ENCODE results near the gene SIGLEC14.
"Not testable (repeated sequence)": the region's sequence is repeated elsewhere in the genome, so short reads cannot be mapped to it uniquely, and the experiment has no call there.

The SIGLEC14 gene

GRCh38 chr19:51688671-51689571 is 42.3 kb upstream of the SIGLEC14 start:
- DNase-seq: no peak
- peaks cover 7 to 9% of the 10 kb centered on the region in 2 donors for H3K4me1 Mint-ChIP-seq (ENCODE audit: low read depth in 2 of 2)
- peaks cover 54 to 63% of the 10 kb centered on the region in 2 donors for H3K27me3 Mint-ChIP-seq
- H3K4me3 Mint-ChIP-seq: peak overlapping the region; percentile 71 to 86
- no peak for ATAC-seq (replicated peaks)
- H3K36me3 Mint-ChIP-seq (ENCODE audit: insufficient read depth): peaks cover 14% of the 10 kb centered on the region
- H3K9me3 Mint-ChIP-seq: peaks cover 5 to 7% of the 10 kb centered on the region in 2 donors
- H3K27ac Mint-ChIP-seq: peak overlapping the region; percentile 56 to 92

DNA sequence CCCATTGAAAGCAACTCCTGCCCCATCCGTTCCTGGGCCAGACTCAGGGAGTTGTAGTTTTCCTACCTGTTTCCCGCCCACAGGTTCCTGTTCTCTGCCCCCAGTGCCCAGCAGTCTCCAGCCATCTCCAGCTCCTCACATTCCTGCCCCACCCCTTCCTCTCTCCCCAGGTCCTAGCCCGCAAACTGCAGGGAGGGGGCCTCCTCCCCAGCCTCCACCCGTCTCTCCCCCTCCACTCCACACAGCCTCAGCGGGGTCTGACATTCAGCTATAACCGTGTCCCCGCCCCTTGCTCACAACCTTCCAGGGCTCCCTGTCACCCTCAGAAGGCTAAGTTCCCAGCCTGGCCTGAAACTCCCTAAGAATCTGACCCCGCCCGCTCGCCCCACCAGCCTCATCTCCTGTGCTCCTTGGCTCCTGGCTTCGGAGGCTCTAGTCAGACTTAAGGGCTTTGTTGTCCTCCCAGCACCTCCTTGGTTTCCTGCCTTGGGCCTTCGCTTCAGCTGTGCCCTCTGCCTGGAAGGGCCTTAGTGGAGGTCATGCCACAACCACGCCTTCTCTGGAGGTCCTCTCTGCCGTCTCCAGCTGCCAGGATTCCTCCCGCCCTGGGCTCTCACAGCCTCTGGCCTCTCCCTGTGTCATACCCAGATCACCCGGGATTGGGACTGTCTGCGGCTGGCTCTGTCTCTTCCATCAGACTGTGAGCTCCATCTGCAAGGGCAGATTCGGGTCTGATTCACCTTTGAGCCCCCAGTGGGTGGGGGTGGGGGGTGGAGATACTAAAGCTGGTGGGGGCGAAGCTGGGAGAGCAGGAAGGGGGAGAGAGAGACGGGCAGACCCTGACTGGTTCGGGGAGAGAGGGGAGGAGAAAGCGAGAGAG is 41.4 kb upstream of the SIGLEC14 start:
- ATAC-seq (replicated peaks): no peak
- Mint-ChIP-seq H3K4me1 (ENCODE audit: low read depth in 2 of 2) (peaks cover 7 to 9% of the 10 kb centered on the region in 2 donors), H3K4me3 (peak overlapping the region; percentile 71 to 86), H3K27me3 (peaks cover 54 to 63% of the 10 kb centered on the region in 2 donors), H3K27ac (peak overlapping the region; percentile 56 to 92), H3K36me3 (ENCODE audit: insufficient read depth) (peaks cover 11% of the 10 kb centered on the region), H3K9me3 (peaks cover 6 to 7% of the 10 kb centered on the region in 2 donors)
- no peak for DNase-seq

DNA sequence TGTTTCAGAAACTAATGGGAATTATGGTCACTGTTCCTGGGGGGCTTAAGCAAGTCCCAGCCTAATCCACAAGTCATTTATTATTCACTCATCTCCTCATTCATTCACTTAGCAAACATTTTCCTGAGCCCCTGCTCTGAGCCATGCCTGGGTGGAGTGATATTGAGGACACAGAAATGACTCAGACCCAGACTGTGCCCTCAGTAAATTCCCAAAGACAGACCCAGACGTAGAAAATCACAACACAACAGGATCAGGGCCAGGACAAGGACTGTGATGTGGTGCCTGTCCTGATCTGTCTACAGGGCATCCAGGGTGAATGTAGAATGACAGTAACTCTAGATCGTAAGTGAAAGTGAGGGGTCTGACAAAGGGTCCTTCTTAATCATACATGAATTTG is 39.5 kb upstream of the SIGLEC14 start:
- H3K27ac Mint-ChIP-seq: no peak overlapping the region

DNA sequence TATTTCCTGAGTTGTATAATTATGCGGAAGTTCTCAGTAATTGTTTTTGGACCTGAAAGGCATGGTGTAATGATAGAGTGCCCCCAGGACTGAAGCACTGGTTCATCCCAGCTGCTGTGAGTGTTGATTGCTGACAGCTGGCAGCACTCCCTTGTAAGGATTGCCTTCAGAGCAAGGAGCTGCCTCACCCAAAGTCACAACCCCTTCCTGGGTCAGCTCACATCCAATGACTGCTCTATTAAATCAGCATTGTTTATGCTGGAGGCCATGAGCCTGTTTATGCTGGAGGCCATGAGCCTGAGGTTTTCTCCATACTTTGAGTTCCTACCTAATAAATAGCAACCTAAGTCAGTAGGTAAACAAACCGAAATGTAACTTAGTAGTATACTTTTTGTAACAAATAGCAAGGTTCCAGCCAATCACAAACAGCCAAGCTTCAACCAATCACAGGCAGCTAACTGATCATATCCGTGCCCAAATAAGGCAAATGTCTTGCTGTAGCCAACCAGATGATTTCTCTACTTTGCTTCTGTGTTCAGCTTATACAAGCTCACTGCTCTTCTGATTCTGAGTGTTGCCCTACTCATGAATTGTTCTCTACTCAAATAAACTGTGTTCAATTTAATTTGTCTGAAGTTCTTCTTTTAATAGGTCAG is 34.8 kb upstream of the SIGLEC14 start:
- Mint-ChIP-seq H3K27me3 (peaks cover 22 to 39% of the 10 kb centered on the region in 2 donors), H3K4me1 (ENCODE audit: low read depth in 2 of 2) (no peaks in the 10 kb centered on the region), H3K27ac (no peak overlapping the region), H3K36me3 (ENCODE audit: insufficient read depth) (no peaks in the 10 kb centered on the region), H3K9me3 (peaks cover 6 to 7% of the 10 kb centered on the region in 2 donors), H3K4me3 (no peak overlapping the region)
- ATAC-seq (replicated peaks) (no peak), DNase-seq (no peak)

More for the DNA sequence above, 39.5 kb upstream of the SIGLEC14 start:
- DNase-seq (no peak), ATAC-seq (replicated peaks) (no peak)
- no peak overlapping the region for H3K4me3 Mint-ChIP-seq
- peaks cover 11% of the 10 kb centered on the region for H3K36me3 Mint-ChIP-seq (ENCODE audit: insufficient read depth)
- H3K9me3 Mint-ChIP-seq: peaks cover 6 to 7% of the 10 kb centered on the region in 2 donors
- H3K4me1 Mint-ChIP-seq (ENCODE audit: low read depth in 2 of 2): peaks cover 7 to 9% of the 10 kb centered on the region in 2 donors
- H3K27me3 Mint-ChIP-seq: peaks cover 46 to 59% of the 10 kb centered on the region in 2 donors

- ATAC-seq (replicated peaks): no peak
- Mint-ChIP-seq H3K27ac (no peak overlapping the region), H3K9me3 (peaks cover 6 to 7% of the 10 kb centered on the region in 2 donors), H3K4me3 (no peak overlapping the region), H3K27me3 (peaks cover 22 to 39% of the 10 kb centered on the region in 2 donors), H3K4me1 (ENCODE audit: low read depth in 2 of 2) (no peaks in the 10 kb centered on the region), H3K36me3 (ENCODE audit: insufficient read depth) (no peaks in the 10 kb centered on the region)
- DNase-seq: no peak
Observed at GRCh38 chr19:51680474-51680873, 33.8 kb upstream of the SIGLEC14 start.

DNA sequence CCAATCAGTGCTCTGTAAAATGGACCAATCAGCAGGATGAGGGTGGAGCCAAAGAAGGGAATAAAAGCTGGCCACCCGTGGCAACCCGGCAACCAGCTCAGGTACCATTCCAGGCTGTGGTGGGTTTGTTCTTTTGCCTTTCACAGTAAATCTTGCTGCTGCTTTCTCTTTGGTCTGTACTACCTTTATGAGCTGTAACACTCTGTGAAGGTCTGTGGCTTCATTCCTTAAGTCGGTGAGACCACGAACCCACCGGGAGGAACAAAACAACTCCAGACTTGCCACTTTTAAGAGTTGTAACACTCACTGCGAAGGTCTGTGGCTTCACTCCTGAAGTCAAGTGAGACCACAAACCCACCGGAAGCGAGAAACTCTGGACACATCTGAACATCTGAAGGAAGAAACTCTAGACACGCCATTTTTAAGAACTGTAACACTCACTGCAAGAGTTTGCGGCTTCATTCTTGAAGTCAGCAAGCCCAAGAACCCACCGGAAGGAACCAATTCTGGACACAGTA is 30.0 kb upstream of the SIGLEC14 start:
- H3K9me3 Mint-ChIP-seq: peaks cover 0 to 2% of the 10 kb centered on the region in 2 donors
- DNase-seq: no peak
- H3K4me1 Mint-ChIP-seq (ENCODE audit: low read depth in 2 of 2): no peaks in the 10 kb centered on the region
- H3K27ac Mint-ChIP-seq: no peak overlapping the region
- H3K27me3 Mint-ChIP-seq: peaks cover 20 to 24% of the 10 kb centered on the region in 2 donors
- no peaks in the 10 kb centered on the region for H3K36me3 Mint-ChIP-seq (ENCODE audit: insufficient read depth)
- H3K4me3 Mint-ChIP-seq: no peak overlapping the region
- ATAC-seq (replicated peaks): peak; percentile 43

DNA sequence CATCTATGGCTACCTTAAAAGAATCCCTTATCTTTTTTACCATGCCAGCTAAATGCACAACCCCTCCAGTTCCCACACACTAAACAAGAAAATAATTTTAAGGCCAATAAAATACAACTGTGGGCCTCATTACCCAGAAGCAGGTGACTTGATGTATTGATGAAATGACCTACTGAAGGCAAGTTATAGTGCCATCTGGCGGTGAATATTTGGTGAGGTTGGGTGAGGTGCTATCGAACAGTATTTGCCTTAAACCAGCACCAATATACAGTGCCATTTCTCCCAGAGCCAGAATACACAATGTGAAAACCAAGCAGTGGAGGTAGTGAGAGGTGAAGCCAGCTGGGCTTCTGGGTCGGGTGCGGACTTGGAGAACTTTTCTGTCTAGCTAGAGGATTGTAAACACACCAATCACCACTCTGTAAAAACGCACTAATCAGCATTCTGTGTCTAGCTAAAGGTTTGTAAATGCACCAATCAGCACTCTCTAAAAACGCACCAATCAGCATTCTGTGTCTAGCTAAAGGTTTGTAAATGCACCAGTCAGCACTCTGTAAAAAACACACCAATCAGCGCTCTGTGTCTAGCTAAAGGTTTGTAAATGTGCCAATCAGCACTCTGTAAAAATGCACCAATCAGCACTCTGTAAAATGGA is 29.4 kb upstream of the SIGLEC14 start:
- not testable (repeated sequence) for H3K4me3 Mint-ChIP-seq; H3K27ac Mint-ChIP-seq; H3K4me1 Mint-ChIP-seq (ENCODE audit: low read depth in 2 of 2); DNase-seq; H3K9me3 Mint-ChIP-seq; H3K36me3 Mint-ChIP-seq (ENCODE audit: insufficient read depth); ATAC-seq (replicated peaks)
- H3K27me3 Mint-ChIP-seq: peaks cover 20% of the 10 kb centered on the region in 2 donors

GRCh38 chr19:51668216-51668615 is 21.6 kb upstream of the SIGLEC14 start:
- peaks cover 36 to 42% of the 10 kb centered on the region in 2 donors for H3K27me3 Mint-ChIP-seq
- H3K4me3 Mint-ChIP-seq: no peak overlapping the region
- no peak for DNase-seq

DNA sequence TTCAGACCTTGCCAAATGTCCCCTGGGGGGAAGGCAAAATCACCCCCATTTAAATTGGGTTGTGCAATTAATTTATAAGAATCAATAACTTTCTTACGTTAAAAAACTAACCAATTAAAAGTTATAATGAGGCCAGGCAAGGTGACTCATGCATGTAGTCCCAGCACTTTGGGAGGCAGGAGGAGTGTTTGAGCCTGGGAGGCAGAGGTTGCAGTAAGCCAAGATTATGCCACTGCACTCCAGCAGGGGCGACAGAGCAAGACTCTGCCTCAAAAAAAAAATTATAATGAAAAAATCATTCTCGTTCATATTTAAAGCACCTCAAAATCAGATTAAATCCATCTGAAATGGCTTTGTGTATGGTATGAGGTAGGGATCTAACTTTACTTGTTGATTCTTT is 18.4 kb upstream of the SIGLEC14 start:
- Mint-ChIP-seq H3K4me3 (no peak overlapping the region), H3K27ac (no peak overlapping the region), H3K27me3 (peaks cover 40 to 56% of the 10 kb centered on the region in 2 donors), H3K36me3 (ENCODE audit: insufficient read depth) (peaks cover 3% of the 10 kb centered on the region), H3K4me1 (ENCODE audit: low read depth in 2 of 2) (no peaks in the 10 kb centered on the region), H3K9me3 (no peaks in the 10 kb centered on the region)
- DNase-seq (no peak), ATAC-seq (replicated peaks) (no peak)

More at GRCh38 chr19:51668216-51668615, 21.6 kb upstream of the SIGLEC14 start:
- H3K9me3 Mint-ChIP-seq: peaks cover 0 to 2% of the 10 kb centered on the region in 2 donors
- no peaks in the 10 kb centered on the region for H3K36me3 Mint-ChIP-seq (ENCODE audit: insufficient read depth)
- no peak overlapping the region for H3K27ac Mint-ChIP-seq
- H3K4me1 Mint-ChIP-seq (ENCODE audit: low read depth in 2 of 2): no peaks in the 10 kb centered on the region
- no peak for ATAC-seq (replicated peaks)

DNA sequence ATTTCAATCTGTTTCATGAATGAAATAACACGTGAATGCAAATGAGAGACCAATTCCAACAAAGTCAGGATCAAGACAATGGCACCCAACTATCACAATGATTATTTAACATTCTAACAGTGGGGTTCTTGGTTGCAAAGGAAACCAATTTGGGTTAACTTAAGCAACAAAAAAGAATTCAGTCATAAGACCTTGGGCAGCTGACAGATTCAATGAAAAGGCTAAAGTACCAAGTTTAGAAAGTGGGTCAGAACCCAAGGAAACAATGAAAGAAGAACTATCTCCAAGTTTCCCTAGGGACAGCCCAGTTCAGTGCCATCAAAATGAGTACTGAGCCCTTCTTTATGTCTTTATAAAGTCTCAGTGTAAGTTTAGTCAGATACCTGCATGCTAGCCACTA is 17.5 kb upstream of the SIGLEC14 start:
- peaks cover 40 to 49% of the 10 kb centered on the region in 2 donors for H3K27me3 Mint-ChIP-seq
- H3K4me1 Mint-ChIP-seq (ENCODE audit: low read depth in 2 of 2): no peaks in the 10 kb centered on the region
- no peak overlapping the region for H3K27ac Mint-ChIP-seq
- peaks cover 3% of the 10 kb centered on the region for H3K36me3 Mint-ChIP-seq (ENCODE audit: insufficient read depth)
- no peak for DNase-seq
- H3K9me3 Mint-ChIP-seq: no peaks in the 10 kb centered on the region
- ATAC-seq (replicated peaks): no peak
- H3K4me3 Mint-ChIP-seq: no peak overlapping the region

DNA sequence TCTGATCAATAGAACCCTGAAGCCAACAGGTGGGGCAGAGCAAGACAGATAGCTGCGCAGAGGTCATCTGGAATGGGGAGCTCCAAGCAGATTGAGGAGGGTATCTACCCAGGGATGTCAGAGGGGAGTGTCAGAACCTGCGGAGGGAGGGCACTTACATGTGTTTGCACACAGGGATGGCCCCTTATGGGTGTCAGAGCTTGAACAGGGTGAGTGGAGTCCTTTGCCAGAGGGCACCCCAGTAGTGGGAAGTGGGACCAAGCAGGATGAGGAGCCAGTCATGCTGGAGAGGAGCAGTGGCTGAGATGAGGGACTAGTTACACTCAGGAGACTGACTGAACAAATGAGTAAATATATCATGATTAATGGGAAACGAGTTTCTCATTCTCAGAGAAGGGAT is 17.0 kb upstream of the SIGLEC14 start:
- ATAC-seq (replicated peaks) (no peak), DNase-seq (no peak)
- H3K27ac Mint-ChIP-seq: no peak overlapping the region
- peaks cover 3% of the 10 kb centered on the region for H3K36me3 Mint-ChIP-seq (ENCODE audit: insufficient read depth)
- H3K4me1 Mint-ChIP-seq (ENCODE audit: low read depth in 2 of 2): no peaks in the 10 kb centered on the region
- H3K9me3 Mint-ChIP-seq: no peaks in the 10 kb centered on the region
- no peak overlapping the region for H3K4me3 Mint-ChIP-seq
- peaks cover 40 to 45% of the 10 kb centered on the region in 2 donors for H3K27me3 Mint-ChIP-seq

DNA sequence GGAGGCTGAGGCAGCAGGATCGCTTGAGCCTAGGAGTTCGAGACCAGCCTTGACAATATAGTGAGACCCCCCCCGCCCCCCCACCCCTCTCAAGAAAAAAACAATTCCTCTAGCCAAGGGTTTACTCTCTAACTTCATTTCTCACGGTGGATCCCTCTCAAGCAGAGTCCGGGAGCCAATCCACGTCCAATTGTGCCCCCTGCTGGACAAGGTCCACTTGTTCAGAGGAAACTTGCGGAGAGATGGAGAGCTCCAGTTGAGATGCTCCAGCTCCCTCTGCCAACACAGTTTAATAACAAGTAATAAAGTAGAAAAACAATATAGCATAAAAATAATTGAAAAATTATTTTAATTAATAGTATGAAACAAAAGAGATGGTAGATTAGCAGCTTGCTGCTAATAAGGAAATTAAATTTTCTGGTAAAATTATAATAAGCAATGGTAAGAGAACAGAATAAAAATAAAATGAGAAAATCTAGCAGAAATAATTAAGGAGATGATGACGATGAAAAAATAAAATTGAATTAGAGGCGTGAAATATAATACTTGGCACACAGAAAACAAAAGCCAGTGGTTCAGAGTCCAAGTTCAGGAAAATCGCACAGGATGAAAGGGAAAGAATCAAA is 14.5 kb upstream of the SIGLEC14 start:
- peaks cover 3% of the 10 kb centered on the region for H3K36me3 Mint-ChIP-seq (ENCODE audit: insufficient read depth)
- no peaks in the 10 kb centered on the region for H3K9me3 Mint-ChIP-seq
- H3K27me3 Mint-ChIP-seq: peaks cover 31 to 39% of the 10 kb centered on the region in 2 donors
- no peak overlapping the region for H3K27ac Mint-ChIP-seq
- ATAC-seq (replicated peaks) (no peak), DNase-seq (peak; percentile 18 to 43 (median 42))
- peaks cover 4 to 6% of the 10 kb centered on the region in 2 donors for H3K4me1 Mint-ChIP-seq (ENCODE audit: low read depth in 2 of 2)
- H3K4me3 Mint-ChIP-seq: no peak overlapping the region

Measured in effector memory CD8-positive, alpha-beta T cell (primary cell).